ENCODE data around the gene CDK11A.
A peak's percentile ranks its signal among the peaks of the same experiment; 100 is the strongest.
"Not testable (repeated sequence)": the region's sequence is repeated elsewhere in the genome, so short reads cannot be mapped to it uniquely, and the experiment has no call there.

Gene CDK11A

DNA sequence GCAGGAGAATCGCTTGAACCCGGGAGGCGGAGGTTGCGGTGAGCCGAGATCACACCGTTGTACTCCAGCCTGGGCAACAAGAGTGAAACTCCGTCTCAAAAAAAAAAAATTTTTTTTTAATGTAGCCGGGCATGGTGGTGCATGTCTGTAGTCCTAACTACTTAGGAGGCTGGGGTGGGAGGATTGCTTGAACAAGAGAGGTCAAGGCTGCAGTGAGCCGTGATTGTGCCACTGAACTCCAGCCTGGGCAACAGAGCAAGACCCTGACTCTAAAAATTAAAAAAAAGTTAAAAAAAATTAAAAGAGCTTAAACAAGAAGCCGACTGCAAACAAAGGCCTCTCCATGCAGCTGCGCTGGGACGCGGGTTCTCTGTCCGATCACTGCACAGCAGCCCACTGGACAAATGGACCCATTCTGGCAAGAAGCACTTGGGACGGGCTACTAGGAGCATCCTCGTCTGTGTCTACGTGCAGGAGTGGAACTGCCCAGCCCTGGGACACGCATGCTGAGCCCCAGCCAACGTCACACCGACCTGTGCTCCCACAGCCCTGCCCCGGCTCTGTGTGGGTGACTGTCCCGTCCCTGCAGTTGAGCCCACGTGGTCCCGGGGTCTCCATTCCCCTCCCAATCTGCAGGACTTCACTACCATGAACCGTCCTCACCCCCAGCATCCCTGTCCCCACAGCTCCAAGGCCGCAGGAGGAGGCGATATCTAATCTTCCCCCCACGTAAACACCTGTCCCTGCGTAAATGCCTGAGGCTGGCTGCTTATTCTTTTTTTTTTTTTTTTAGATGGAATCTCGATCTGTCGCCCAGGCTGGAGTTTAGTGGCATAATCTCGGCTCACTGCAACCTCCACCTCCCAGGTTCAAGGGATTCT, 43.9 kb downstream of the CDK11A start:
- DNase-seq: no peak

DNA sequence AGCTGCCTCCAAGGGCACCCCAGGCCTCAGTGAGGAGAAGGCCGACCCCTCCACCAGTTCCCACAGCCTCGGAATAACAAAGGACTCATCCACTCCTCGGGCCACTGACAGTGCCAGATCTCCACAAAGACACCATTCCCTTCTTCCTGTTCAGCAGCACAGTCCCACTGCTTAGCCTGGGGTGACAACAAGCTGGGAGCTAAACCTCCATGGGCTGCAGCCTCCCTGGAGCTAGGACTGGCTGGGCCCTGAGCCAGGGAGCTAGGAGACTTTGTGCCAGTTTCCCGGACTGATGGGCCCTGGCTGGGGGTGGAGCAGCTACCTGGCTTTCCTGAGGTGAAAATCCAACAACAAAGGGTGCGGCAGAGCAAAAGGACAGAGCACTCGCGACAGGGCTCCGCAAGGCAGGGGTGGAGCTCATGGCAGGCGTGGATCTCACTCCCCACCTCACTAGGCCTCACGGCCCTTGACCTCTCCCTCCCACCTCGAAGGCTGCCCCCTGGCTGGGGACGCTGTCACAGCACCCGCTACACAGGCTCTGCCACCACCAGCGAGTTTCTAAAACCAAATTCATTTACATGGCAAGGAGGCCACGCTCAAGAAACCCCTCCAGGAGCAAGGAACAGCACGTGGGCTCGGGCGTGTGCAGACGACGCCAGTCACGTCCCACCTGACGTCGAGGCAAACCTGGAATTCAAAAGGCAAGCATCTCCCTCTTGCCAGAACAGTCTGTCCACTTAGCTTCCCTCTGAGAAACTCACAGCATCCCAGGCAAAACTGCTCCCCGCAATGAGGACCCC, 45.4 kb downstream of the CDK11A start:
- DNase-seq: peak; percentile 5

GRCh38 chr1:1677718-1678580, 46.2 kb downstream of the CDK11A start:
- no peak for DNase-seq

DNA sequence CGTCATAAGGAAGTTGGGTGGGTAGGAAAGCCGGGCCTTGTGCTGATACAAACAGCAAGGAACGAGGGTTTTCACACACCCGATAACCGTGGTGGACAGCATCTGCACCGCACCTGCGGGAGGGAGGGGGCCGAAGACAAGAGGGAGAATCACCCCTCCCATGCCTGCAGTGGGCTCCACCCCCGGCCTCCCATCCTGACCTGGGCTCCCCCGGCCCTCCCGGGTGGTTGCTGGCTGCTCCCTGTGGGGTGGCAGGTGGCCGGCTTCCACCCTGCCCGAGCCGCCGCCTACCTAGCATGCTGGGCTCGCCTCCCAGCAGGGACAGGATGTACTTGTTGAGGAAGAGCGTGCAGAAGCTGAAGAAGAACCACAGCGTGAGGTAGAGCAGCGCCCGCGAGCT, 48.1 kb downstream of the CDK11A start:
- DNase-seq: not testable (repeated sequence)

- not testable (repeated sequence) for DNase-seq
Measured at GRCh38 chr1:1675218-1675617, 48.9 kb downstream of the CDK11A start.

DNA sequence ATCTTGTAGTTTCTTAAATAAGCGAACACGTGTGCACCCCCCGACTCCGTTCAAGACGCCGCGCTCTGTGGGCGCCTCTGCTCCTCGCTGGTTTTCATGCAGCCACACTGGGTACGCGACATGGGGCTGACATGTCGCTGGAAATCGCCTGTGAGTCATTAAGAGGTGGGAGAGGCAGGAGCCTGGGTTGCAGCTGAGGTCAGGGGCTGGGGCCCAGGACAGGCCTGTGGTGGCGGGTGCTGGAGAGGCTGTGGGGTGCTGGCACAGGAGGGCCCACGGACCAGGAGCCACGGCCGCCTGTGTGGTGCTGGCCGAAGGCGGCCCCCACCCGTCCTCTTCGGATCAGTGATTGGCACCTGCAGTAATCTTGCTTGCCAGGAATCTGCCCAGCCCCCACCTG, 49.4 kb downstream of the CDK11A start:
- DNase-seq: not testable (repeated sequence)

DNA sequence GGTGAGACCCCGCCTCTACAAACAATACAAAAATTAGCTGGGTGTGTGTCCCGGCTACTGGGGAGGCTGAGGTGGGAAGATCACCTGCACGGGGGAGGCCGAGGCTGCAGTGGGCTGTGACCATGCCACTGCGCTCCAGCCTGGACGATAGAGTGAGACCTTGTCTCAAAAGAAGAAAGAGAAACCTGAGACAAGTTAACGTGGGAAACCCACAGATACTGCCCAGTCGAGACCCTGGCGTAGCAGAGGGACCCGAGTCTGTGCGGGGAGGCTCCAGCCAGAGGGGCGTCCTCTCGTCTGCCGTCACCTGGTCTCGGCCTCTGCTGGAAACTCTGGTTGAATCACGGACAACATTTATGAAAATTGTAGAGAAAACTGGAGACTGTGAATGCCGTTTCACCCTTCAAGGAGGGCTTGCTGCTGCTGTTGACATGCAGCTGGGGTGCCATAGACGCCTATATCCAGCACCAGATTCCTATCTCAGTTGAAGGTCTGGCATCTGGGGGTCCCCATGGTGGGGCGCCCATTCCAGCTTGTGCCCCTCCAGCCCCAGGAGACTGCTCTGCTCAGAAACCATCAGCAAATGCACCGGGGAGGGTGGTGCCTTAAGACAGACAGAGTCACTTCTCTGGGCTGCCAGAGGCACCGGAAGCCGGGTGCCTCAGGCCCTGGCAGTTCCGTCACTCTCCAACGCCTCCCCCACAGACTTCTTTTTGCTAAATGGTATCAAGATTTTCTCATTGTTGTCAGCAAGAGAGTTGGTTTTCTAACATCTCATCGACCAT, 51.8 kb downstream of the CDK11A start:
- no peak for DNase-seq

- DNase-seq: no peak
Measured at GRCh38 chr1:1671365-1672119, 52.6 kb downstream of the CDK11A start.

DNA sequence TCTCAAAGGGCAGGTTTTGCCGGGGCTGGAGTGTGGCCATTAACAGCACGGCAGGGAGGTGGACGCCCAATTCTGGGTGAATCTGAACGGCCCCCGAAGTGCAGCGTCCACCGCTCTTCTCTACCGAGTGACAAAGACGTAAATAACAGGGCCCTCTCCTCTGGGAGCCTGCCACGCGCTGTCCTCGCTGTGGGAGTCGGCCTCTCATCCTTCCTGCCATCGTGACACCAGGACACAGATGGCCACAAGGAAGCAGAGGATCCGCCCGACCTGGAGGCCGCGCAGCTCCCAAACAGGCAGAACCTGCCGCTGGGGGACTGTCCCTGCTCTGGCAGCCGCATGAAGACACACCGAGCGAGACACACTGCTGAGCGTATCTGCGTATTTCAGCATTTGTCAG, 53.3 kb downstream of the CDK11A start:
- no peak for DNase-seq

DNA sequence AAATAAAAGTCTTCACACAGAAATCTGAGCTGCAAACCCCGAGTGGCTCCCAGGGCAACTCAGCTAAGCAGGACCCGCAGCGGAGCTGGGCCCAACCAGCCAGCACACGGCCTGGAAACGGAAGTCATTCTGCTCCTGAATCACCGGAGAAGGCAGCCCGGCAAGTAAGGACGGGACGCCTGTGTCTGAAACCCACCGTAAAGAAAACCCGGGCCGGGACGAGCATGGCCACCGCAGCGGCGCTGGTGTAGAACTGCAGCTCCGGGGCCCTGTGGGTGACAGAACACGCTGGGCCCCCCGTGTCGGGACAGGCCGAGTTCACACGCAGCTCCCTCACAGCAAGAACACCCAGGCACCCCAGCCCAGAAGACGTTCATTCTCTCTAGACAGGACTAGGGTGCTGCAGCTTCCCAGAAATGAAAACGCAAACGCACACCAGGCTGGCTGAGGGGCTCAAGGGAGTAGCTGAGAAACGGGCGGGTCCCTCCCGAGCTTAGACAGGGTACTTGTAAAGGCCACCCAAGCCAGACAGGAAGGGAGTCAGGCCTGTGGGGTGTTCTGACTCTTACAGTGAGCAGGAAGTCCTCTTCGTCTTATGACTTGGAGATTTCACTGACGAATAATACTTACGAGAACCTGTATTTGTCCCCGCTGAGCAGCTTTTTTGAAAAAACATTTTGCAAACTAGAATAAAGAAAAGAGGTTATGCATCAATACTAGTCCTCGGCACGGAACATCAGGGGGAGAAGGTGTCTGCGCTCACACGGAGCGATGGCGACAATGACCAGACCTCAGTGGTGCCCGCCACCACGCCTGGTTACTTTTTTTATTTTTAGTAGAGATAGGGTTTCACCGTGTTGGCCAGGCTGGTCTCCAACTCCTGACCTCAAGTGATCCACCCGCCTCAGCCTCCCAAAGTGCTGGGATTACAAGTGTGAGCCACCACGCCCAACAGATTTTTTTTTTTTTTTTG, 54.4 kb downstream of the CDK11A start:
- no peak for DNase-seq

- DNase-seq: no peak
Measured at GRCh38 chr1:1666526-1666925, 57.6 kb downstream of the CDK11A start.

- DNase-seq: peak; percentile 22
Measured at GRCh38 chr1:1665815-1666251, 58.3 kb downstream of the CDK11A start.

DNA sequence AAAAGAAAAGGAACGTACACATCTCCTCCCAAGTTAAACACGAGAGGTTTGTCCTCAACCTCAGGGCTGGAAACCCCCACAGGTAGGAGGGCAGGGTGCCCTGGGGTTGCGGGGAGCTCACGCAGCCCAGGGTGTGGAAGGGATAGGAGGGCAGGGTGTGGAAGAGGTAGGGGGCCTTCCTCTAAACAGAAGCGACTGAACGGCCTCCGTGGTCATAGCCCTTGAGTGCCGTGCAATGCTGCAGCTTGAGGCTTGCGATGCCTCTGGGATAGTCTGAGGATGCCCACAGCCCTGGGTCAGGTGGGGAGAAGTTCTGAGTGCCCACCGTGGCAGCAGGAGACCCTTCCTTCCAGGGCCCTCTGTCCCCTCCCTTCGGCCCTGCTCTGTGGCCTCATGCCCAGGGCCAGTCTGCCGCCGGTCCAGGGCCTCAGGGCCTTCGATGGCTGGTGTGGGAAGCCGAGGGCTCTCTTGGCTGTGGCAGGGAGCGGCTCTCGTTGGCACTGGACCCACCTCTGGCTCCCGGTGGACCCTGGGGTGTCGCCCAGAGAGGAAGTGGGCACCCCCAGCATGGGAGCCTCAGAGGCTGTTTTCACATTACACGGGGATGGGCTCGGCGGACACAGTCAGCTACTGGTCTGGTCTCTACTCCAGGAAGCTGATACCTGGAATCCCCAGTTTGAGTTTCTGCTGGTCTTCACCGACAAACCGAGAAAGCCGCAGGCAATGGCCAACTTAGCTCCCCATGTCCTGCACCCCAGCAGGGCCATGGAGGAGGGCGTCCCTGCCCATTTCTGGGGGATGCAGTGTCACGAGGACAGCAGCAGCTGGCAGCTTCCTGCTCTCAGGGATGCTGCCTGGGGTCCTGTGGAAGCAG, 59.0 kb downstream of the CDK11A start:
- DNase-seq: no peak

- DNase-seq: not testable (repeated sequence)
Measured at GRCh38 chr1:1664318-1664717, 59.8 kb downstream of the CDK11A start.

DNA sequence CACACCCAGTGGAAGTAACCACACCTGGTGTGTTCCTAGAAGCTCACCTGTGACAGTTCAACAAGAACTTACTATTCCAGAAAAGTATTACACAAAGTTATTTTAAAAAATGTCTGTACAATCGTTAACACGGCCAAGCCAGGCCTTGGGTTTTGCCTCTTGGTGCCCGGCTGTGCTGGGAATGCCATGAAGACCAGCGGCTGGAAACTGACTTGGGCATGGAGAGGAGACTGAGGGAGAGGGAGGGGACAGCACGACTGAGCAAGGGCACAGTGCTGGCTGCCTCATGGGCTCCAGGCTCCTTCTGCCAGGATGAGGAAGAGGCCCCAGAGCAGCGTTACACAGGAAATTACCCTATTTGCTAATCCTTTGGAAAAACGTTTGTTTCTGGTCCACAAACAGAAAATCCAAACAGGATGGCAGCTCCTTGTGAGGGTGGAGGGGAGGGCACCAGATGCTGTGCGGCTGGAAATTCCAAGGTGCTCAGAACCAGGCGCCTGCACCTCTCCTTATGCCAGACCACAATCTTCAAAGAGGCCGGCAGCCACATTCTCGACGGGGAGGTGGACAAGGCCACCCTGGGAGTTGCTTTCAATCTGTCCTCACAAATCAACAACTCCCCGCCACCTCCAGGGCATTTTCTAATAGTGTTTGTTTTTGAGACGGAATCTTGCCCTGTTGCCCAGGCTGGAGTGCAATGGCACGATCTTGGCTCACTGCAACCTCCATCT, 61.2 kb downstream of the CDK11A start:
- not testable (repeated sequence) for DNase-seq

DNA sequence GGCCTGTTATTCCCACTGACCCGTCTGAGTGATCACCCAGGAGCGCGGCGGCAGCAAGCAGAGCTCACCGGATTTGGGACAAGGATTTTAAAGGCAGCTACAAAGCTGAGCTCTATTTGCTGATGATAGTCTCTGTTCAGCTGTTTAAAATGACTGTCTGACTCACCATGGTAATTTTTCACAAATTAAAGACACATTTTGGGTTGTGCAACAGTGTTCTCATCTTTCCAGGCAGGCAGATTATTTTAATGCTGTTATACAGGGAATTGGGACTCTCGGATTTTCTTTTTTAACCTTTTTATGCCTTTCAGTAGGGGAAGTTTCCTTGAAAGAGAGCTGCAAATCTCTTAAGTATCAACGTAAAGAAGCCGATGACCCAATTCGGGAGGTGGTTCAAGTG, 61.8 kb downstream of the CDK11A start:
- not testable (repeated sequence) for DNase-seq

DNA sequence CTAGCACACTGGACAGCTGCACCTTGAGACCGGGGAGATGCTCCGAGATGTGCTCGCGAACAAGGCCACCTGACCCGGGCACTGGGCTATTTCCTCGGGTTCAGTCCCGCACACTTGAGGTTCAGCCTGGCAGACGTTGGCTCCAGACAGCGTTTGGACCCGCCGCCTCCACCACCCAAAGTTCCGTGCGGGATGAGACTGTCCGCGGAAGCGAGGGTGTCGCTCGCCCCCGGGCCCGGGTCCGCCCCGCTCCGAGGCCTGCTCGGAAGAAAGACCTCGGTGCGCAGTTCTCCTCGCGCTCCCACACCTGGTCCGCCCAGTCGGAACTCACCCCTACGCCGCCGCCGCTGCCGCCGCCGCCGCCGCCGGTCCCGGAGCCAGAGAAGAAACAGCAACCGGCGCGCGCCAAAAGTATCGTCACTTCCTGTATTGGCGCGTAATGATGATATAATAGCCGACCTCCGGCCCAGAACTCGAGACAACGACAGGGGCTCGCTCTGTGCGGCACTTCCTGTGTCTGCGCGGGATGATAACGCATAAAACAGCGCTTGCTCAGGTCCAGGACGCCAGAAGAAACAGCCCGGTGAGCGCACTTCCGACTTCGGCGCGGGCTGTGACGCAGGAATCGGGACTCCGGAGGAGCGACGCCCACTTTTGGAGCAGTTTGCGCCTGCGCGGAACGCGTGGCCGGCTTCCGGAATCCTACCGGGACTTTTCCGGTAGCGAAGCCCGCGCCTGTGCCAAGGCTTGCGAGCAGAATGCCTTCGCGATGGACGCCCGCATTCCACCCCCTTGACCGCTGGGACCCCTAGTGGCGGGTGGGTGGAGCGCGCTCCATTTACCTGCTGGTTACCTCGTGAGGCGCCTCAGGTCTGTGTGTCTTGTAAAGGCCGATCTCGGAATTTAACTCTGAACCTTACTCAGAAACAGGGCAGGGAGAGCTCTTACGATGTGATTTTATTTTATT, 65.3 kb downstream of the CDK11A start, which contains the start of gene CDK11B:
CDK11B (minus strand) TSS at position 422 of the 967 bp plus-strand sequence. CDS start 1,519 bp downstream, outside the sequence.
- DNase-seq: peak; percentile 90

All from inflammatory macrophage treated with lipopolysaccharide for 4 hours (primary cell).